Panc1 (cell line): ENCODE data around the gene BNIP2. TPM values are rescaled to one million over a fixed set of nuclear protein-coding genes. Genes with fewer than 3 reads are reported as not detected.

ENCODE experiments used
- ATAC-seq: fragments of 200-7000 bp; cut with Tn5 transposase; 2 replicates; pipeline ENCODE4 v1.9.1; 2020; ENCODE audit warnings: mild to moderate bottlenecking, moderate library complexity
- BruUV-seq: library from RNA; stranded (reverse); fragments of 400-500 nt; replicated peaks from 2 replicates; lab custom pipeline; 2021; lab: Mats Ljungman, UMichigan
- CTCF ChIA-PET: fragments of 300-600 bp; sonication (Branson Sonifier 250); formaldehyde crosslinking; loops from one replicate; lab custom pipeline; 2022; ENCODE audit warnings: antibody characterized with exemption; lab: Charles Lee
- POLR2A ChIA-PET: fragments of 300-600 bp; sonication (Branson Sonifier 250); formaldehyde crosslinking; loops from one replicate; lab custom pipeline; 2022; ENCODE audit warnings: antibody characterized with exemption; lab: Charles Lee
- DNase-seq: peaks from one replicate; pipeline ENCODE4 v3.0.0-alpha.2; 2010; ENCODE audit warnings: low read depth, low spot score
- H3K27ac ChIP-seq: 2 replicates; pipeline ENCODE4 v1.5.1; 2011; ENCODE audit warnings: mild to moderate bottlenecking, low read length, inconsistent platforms
- H3K27me3 ChIP-seq: fragments of 200-500 bp; sonication (Bioruptor generic); 2 replicates; pipeline ENCODE4 v1.6.0; 2014; ENCODE audit warnings: low read length, inconsistent platforms; ENCODE audit not compliant: control insufficient read depth, insufficient read depth
- H3K36me3 ChIP-seq: fragments of 200-500 bp; sonication (Bioruptor generic); 2 replicates; pipeline ENCODE4 v1.5.1; 2014; ENCODE audit warnings: inconsistent platforms, mild to moderate bottlenecking, low read length, moderate library complexity; ENCODE audit not compliant: control insufficient read depth, insufficient read depth
- H3K4me1 ChIP-seq: 2 replicates; pipeline ENCODE4 v1.5.1; 2011; ENCODE audit warnings: inconsistent platforms, mild to moderate bottlenecking, low read length, moderate library complexity; ENCODE audit not compliant: control insufficient read depth, insufficient read depth
- H3K4me3 ChIP-seq, 2 experiments: 2 replicates each; pipeline ENCODE4 v1.5.1; 2011 to 2012; ENCODE audit warnings: low read depth in 2 of 2, low read length in 2 of 2, mild to moderate bottlenecking in 2 of 2, inconsistent platforms in 1 of 2, moderate library complexity in 1 of 2
- H3K9me3 ChIP-seq: fragments of 200-500 bp; sonication (Bioruptor generic); 2 replicates; pipeline ENCODE4 v1.5.1; 2014; ENCODE audit warnings: low read depth, mild to moderate bottlenecking, inconsistent platforms, low read length, moderate library complexity; ENCODE audit not compliant: control insufficient read depth, insufficient read depth
- POLR2AphosphoS5 ChIP-seq: IDR thresholded peaks from 2 replicates; pipeline ENCODE4 v1.6.1; 2012; ENCODE audit warnings: mild to moderate bottlenecking, low read depth, low read length, moderate library complexity
- REST ChIP-seq, 2 experiments: IDR thresholded peaks; 2 replicates each; pipeline ENCODE4 v1.6.1; 2011 to 2012; ENCODE audit warnings: low read depth in 2 of 2, control low read depth in 1 of 2, low read length in 1 of 2, mild to moderate bottlenecking in 1 of 2, moderate library complexity in 1 of 2; ENCODE audit not compliant: insufficient read depth in 1 of 2
- SIN3A ChIP-seq: IDR thresholded peaks from 2 replicates; pipeline ENCODE4 v1.6.1; 2012; ENCODE audit warnings: low read depth, mild to moderate bottlenecking, low read length, moderate library complexity, borderline replicate concordance; ENCODE audit not compliant: insufficient read depth
- TCF7L2 ChIP-seq: IDR thresholded peaks from 2 replicates; pipeline ENCODE4 v1.6.1; 2011; ENCODE audit warnings: mild to moderate bottlenecking, low read depth, low read length, inconsistent platforms
- in situ Hi-C: cut with HindIII; loops from 2 replicates; pipeline ENCODE4 v1.10.0; 2016; ENCODE audit warnings: low sequenced_read_pairs, low pct_unique_long_range_greater_than_20kb
- intact Hi-C: fragments of 100-400 bp; cut with micrococcal nuclease; formaldehyde crosslinking; loops from one replicate; pipeline ENCODE4 v1.10.0; 2022; ENCODE audit not compliant: unreplicated experiment
- total RNA-seq: library from RNA; stranded (reverse); gene quantifications from one replicate; pipeline ENCODE4 v1.2.1, GENCODE V29; 2021; ENCODE audit not compliant: unreplicated experiment
- TF ChIP-seq, protein P1 (sequence below): fragments of 450-650 bp; IDR thresholded peaks from 2 replicates; pipeline ENCODE4 v1.5.1; 2017; ENCODE audit warnings: mild to moderate bottlenecking

Gene BNIP2
- total RNA-seq, 1 experiment from 2014 or later, result 70.7 TPM

DNA sequence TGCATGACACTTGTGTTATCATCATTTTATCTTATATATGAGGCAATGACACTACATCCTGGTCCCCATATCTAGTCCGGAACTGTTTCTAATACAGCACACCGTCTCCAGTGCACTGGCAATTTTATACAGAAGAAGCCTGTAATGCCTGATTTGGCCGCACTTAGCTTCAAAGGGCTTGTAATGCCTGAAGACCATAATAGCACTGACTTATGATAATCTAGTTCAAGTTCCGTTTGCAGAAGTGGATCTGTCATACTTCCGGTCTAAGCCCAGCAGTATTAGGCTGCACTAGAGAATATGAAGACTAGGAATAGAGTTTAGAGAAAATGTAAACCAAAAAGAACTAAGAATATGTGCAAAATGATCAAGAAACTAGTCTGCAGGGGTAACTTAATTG lies 1.3 kb downstream of the BNIP2 start:
- no peaks in the 10 kb centered on the region for H3K27me3 ChIP-seq
- no peaks in the 10 kb centered on the region for H3K9me3 ChIP-seq
- TSS peak; percentile 71 for BruUV-seq
- CTCF ChIA-PET, result no interaction called here
- POLR2A ChIA-PET, result interaction anchor here (0.7 kb wide), 1 partner anchor 584 kb away, joined by 7 read pairs; no protein-coding TSS in a partner anchor
- H3K27ac ChIP-seq, result peak overlapping the region; percentile 92
- no peaks in the 10 kb centered on the region; the same call in 1 of the 2 replicates for H3K36me3 ChIP-seq
- H3K4me1 ChIP-seq, result peaks cover 24% of the 10 kb centered on the region
- no peak for TF ChIP-seq TCF7L2
- no peak for TF ChIP-seq REST (IDR thresholded peaks at IDR 0.05; ENCODE audit: insufficient read depth in 1 of 2, low read depth in 2 of 2, low read length in 1 of 2)
- TF ChIP-seq POLR2AphosphoS5, result no peak
- TF ChIP-seq, protein P1, sequence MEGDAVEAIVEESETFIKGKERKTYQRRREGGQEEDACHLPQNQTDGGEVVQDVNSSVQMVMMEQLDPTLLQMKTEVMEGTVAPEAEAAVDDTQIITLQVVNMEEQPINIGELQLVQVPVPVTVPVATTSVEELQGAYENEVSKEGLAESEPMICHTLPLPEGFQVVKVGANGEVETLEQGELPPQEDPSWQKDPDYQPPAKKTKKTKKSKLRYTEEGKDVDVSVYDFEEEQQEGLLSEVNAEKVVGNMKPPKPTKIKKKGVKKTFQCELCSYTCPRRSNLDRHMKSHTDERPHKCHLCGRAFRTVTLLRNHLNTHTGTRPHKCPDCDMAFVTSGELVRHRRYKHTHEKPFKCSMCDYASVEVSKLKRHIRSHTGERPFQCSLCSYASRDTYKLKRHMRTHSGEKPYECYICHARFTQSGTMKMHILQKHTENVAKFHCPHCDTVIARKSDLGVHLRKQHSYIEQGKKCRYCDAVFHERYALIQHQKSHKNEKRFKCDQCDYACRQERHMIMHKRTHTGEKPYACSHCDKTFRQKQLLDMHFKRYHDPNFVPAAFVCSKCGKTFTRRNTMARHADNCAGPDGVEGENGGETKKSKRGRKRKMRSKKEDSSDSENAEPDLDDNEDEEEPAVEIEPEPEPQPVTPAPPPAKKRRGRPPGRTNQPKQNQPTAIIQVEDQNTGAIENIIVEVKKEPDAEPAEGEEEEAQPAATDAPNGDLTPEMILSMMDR, result no peak
- no peak for TF ChIP-seq SIN3A
- intact Hi-C loops (no loop called here), in situ Hi-C loops (no loop called here)
- DNase-seq (no peak), ATAC-seq (no peak)
- peak overlapping the region; percentile 80 to 90 for H3K4me3 ChIP-seq

DNA sequence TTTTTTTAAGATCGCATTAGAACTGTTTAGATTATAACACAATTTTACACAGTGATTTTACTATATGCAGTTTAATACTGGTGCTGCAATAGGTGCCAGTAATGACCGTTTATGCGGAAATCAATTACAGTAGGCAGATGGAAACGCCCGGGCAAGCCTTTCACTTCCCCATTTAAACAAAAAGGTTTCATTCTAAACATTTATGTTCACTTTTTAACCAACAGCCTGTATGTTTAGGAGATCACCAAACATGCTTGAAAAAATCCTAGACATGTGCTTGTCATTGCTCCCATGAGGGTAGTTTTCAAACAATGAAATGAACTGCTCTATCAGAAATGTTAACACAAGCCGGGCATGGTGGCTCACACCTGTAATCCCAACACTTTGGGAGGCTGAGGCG lies 2.7 kb downstream of the BNIP2 start:
- H3K27me3 ChIP-seq, result no peaks in the 10 kb centered on the region
- no peaks in the 10 kb centered on the region for H3K9me3 ChIP-seq
- no peak overlapping the region for H3K27ac ChIP-seq
- no peak for TF ChIP-seq POLR2AphosphoS5
- TF ChIP-seq, protein P1, result no peak
- TF ChIP-seq REST (IDR thresholded peaks at IDR 0.05; ENCODE audit: insufficient read depth in 1 of 2, low read depth in 2 of 2, low read length in 1 of 2), result no peak
- no peak for TF ChIP-seq TCF7L2
- intact Hi-C loops (no loop called here), in situ Hi-C loops (no loop called here)
- BruUV-seq, result no TSS peak
- CTCF ChIA-PET, result no interaction called here
- DNase-seq (no peak), ATAC-seq (no peak)
- no peak overlapping the region for H3K4me3 ChIP-seq
- peaks cover 24% of the 10 kb centered on the region for H3K4me1 ChIP-seq
- POLR2A ChIA-PET, result interaction anchor here (0.7 kb wide), 1 partner anchor 1103 kb away, joined by 4 read pairs; no protein-coding TSS in a partner anchor
- no peaks in the 10 kb centered on the region; the same call in none of the 2 replicates for H3K36me3 ChIP-seq
